ENCODE data around the gene C16orf92. TPM values are rescaled to one million over a fixed set of nuclear protein-coding genes. Genes with fewer than 3 reads are reported as not detected.

The C16orf92 gene
- total and polyA plus RNA-seq, 2 of the 13 experiments (the other 11 are each of a cell fraction or from before 2014, with no cell fraction given): not detected

GRCh38 chr16:30004811-30005242 lies 18.2 kb upstream of the C16orf92 start:
- FAIRE-seq: no peak
- no TSS peak for BruUV-seq (replicated peaks)
- Histone ChIP-seq H3K9me3 (ENCODE audit: low read length) (no peaks in the 10 kb centered on the region), H3K9ac (ENCODE audit: insufficient read depth, low read depth, low read length) (no peak overlapping the region), H2AFZ (ENCODE audit: low read length) (no peak overlapping the region), H3K4me1 (ENCODE audit: insufficient read depth, low read length) (peaks cover 10% of the 10 kb centered on the region), H3K4me2 (ENCODE audit: low read depth, low read length) (no peak overlapping the region), H3K79me2 (ENCODE audit: insufficient read depth, low read length) (no peaks in the 10 kb centered on the region), H3K27me3 (ENCODE audit: control insufficient read depth in 1 of 2, insufficient read depth in 2 of 2, low read length in 2 of 2) (peaks cover under 1 to 8% of the 10 kb centered on the region in 2 experiments; a peak in 4 of 5 replicates), H3K36me3 (replicated peaks in 1 of 2; ENCODE audit: control insufficient read depth in 1 of 2, insufficient read depth in 2 of 2, low read length in 2 of 2) (peaks cover 0 to 3% of the 10 kb centered on the region in 2 experiments; a peak in 1 of 5 replicates), H3K4me3 (replicated peaks in 1 of 3; ENCODE audit: insufficient read depth in 1 of 3, low read depth in 2 of 3, low read length in 3 of 3) (no peak overlapping the region), H4K20me1 (ENCODE audit: insufficient read depth, low read length) (no peaks in the 10 kb centered on the region), H3K27ac (ENCODE audit: extremely low read length, insufficient read depth, low read length) (no peak overlapping the region)
- ATAC-seq: no peak
- POLR2A ChIA-PET: interaction anchor here (1.2 to 2.1 kb wide), 2 partner anchors 31 to 79 kb away, joined by 3 to 8 read pairs; partner anchors contain the start of gene TAOK2
- no peak for DNase-seq (ENCODE audit: low spot score)
- CTCF ChIA-PET (ENCODE audit: low intra/inter-chr PET ratio, low total read pairs): interaction anchor here (1.1 kb wide), 1 partner anchor 142 kb away, joined by 3 read pairs; no protein-coding TSS in a partner anchor
- intact Hi-C loops (cut with micrococcal nuclease; ENCODE audit: unreplicated experiment) (no loop called here), in situ Hi-C loops (cut with HindIII; ENCODE audit: extremely low pct_ligation_motif_present, low pct_unique_long_range_greater_than_20kb) (loop anchor here (10.0 kb wide), 1 partner anchor 140 kb away; the partner anchor contains the start of gene CDIPT)
- WGBS (ENCODE audit: low lambda C conversion rate): 85% methylated on average over 11 of the region's 11 CpGs
- TF ChIP-seq ZNF615 (CRISPR knock-in tag; IDR thresholded peaks at IDR 0.05; ENCODE audit: borderline replicate concordance) (no peak), MBNL3 (CRISPR knock-in tag; conservative IDR thresholded peaks at IDR 0.05) (no peak), SALL2 (CRISPR knock-in tag; IDR thresholded peaks at IDR 0.05) (no peak), TOPORS (CRISPR knock-in tag; IDR thresholded peaks at IDR 0.05) (no peak), NFIB (CRISPR knock-in tag; IDR thresholded peaks at IDR 0.05; ENCODE audit: borderline replicate concordance) (no peak), RBFOX2 (IDR thresholded peaks at IDR 0.05; ENCODE audit: low read depth, low read length) (0 out of 2 replicates have a peak, but pooled peaks have one; percentile 35), AGO2 (optimal IDR thresholded peaks at IDR 0.05; ENCODE audit: low read depth, low read length) (peak; percentile 51), ZNF20 (CRISPR knock-in tag; IDR thresholded peaks at IDR 0.05) (no peak), GRHL1 (CRISPR knock-in tag; conservative IDR thresholded peaks at IDR 0.05) (no peak), CEBPB (IDR thresholded peaks at IDR 0.05; ENCODE audit: borderline replicate concordance, low read depth, low read length) (no peak), FOXM1 (CRISPR knock-in tag; IDR thresholded peaks at IDR 0.05) (no peak), IRF1 (CRISPR knock-in tag; IDR thresholded peaks at IDR 0.05; ENCODE audit: low read depth) (no peak), HNF4A (CRISPR knock-in tag; IDR thresholded peaks at IDR 0.05) (no peak), HOMEZ (CRISPR knock-in tag; IDR thresholded peaks at IDR 0.05; ENCODE audit: low read depth) (no peak), ZNF101 (CRISPR knock-in tag; IDR thresholded peaks at IDR 0.05; ENCODE audit: borderline replicate concordance, low read depth) (no peak), ZKSCAN1 (IDR thresholded peaks at IDR 0.05; ENCODE audit: low read length) (no peak), SOX5 (CRISPR knock-in tag; IDR thresholded peaks at IDR 0.05; ENCODE audit: borderline replicate concordance) (no peak), ZNF501 (CRISPR knock-in tag; IDR thresholded peaks at IDR 0.05) (no peak), SIN3A (IDR thresholded peaks at IDR 0.05; ENCODE audit: borderline replicate concordance, low read depth, low read length) (no peak), PTBP1 (IDR thresholded peaks at IDR 0.05; ENCODE audit: low read depth, low read length, poor library complexity, severe bottlenecking) (peak; percentile 10), RFX5 (IDR thresholded peaks at IDR 0.05; ENCODE audit: low read depth, low read length) (no peak), NR0B2 (CRISPR knock-in tag; IDR thresholded peaks at IDR 0.05) (no peak)
